Measurements from ENCODE around the gene ZP2. TPM values are rescaled to one million over a fixed set of nuclear protein-coding genes. Genes with fewer than 3 reads are reported as not detected.

The ZP2 gene
- total and polyA plus RNA-seq, 11 donors, result not detected

DNA sequence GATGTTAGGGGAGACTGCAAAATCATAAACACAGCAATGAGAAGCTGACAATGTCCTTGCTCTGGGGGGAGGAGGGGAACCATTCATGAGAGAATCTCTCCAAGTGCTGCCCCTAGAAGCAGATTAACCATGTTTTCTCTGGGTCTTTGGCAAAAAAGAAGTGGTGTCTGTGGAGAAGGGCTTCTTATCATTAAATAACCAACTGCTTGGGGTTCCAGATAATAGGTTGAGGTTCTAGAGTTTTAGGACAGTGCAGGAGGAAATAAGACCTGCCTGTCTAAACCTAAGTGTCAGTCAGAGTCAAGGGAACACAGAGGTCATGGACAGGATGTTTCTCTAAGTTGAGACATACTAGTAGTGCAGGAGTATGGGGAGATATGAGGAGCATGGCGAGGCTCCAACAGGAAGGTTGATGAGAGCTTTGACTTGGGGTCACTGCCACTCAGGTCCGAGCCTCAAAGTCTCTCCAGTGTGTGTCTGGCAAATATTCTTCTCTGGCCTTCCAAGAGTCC, 17.0 kb upstream of the ZP2 start:
- ATAC-seq (no peak), DNase-seq (no peak)
- peaks cover 0 to 18% (median 0%) of the 10 kb centered on the region in 9 donors for H3K27me3 ChIP-seq
- TF ChIP-seq, protein P1, sequence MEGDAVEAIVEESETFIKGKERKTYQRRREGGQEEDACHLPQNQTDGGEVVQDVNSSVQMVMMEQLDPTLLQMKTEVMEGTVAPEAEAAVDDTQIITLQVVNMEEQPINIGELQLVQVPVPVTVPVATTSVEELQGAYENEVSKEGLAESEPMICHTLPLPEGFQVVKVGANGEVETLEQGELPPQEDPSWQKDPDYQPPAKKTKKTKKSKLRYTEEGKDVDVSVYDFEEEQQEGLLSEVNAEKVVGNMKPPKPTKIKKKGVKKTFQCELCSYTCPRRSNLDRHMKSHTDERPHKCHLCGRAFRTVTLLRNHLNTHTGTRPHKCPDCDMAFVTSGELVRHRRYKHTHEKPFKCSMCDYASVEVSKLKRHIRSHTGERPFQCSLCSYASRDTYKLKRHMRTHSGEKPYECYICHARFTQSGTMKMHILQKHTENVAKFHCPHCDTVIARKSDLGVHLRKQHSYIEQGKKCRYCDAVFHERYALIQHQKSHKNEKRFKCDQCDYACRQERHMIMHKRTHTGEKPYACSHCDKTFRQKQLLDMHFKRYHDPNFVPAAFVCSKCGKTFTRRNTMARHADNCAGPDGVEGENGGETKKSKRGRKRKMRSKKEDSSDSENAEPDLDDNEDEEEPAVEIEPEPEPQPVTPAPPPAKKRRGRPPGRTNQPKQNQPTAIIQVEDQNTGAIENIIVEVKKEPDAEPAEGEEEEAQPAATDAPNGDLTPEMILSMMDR (IDR thresholded peaks at IDR 0.05), result no peak
- TF ChIP-seq POLR2A (IDR thresholded peaks at IDR 0.05), result no peak
- no peaks in the 10 kb centered on the region for H3K36me3 ChIP-seq
- 61 to 80% (median 67%) methylated on average over 1 to 2 of the region's 2 CpGs for WGBS, 4 donors
- H3K4me1 ChIP-seq, result no peaks in the 10 kb centered on the region
- intact Hi-C loops (cut with DNase I), result no loop called here
- H3K4me3 ChIP-seq, result no peak overlapping the region
- H3K9me3 ChIP-seq, result no peaks in the 10 kb centered on the region
- H3K27ac ChIP-seq, result no peak overlapping the region

DNA sequence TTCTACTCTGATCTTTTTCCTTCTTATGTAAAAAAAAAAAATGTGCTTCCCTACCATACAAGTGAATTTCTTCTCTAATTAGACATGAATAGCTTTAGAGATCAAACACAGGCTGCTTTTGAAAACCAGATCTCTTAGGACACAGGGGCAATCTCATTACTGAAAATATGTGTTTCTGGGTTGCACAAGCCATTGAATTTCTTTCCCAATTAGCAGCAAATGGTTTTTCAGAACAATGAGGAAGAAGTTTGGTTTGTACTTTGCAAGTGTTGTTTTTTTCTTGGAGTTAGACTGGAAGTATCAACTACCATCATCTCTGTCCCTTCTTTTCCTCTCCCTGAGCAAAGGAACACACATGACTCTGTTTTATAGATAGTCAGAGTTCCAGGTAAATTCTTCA, 16.5 kb upstream of the ZP2 start:
- intact Hi-C loops (cut with DNase I), result no loop called here
- Histone ChIP-seq H3K4me3 (no peak overlapping the region), H3K27ac (no peak overlapping the region), H3K27me3 (peaks cover 0 to 18% (median 0%) of the 10 kb centered on the region in 9 donors), H3K9me3 (no peaks in the 10 kb centered on the region), H3K4me1 (no peaks in the 10 kb centered on the region), H3K36me3 (no peaks in the 10 kb centered on the region)
- no peak for TF ChIP-seq POLR2A (IDR thresholded peaks at IDR 0.05)
- no peak for ATAC-seq
- DNase-seq, result no peak

DNA sequence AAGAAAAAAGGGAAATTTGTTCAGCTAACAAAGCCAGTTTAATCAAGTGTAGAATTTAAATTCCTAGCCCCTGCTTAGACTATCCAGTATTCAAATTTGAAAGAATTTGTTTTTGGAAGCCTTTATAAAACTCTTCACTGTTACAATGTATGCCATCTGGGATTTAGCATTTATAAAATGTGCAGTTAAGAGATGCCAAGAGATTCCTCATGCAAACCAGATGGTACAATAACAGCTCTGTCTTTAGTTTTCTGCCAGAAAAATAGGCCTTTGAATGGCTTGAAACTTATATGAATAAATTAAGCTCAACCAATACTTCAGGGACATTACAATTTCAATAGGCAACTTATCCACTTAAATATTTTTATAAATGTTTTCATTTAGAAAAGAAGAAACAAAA, 15.4 kb upstream of the ZP2 start:
- peaks cover 0 to 14% (median 0%) of the 10 kb centered on the region in 9 donors for H3K27me3 ChIP-seq
- H3K36me3 ChIP-seq, result no peaks in the 10 kb centered on the region
- no peaks in the 10 kb centered on the region for H3K9me3 ChIP-seq
- TF ChIP-seq POLR2A (IDR thresholded peaks at IDR 0.05), result no peak
- TF ChIP-seq, protein P1 (IDR thresholded peaks at IDR 0.05), result no peak
- H3K4me3 ChIP-seq, result no peak overlapping the region
- no peak for DNase-seq
- H3K27ac ChIP-seq, result no peak overlapping the region
- H3K4me1 ChIP-seq, result no peaks in the 10 kb centered on the region
- intact Hi-C loops (cut with DNase I), result no loop called here
- ATAC-seq, result no peak

DNA sequence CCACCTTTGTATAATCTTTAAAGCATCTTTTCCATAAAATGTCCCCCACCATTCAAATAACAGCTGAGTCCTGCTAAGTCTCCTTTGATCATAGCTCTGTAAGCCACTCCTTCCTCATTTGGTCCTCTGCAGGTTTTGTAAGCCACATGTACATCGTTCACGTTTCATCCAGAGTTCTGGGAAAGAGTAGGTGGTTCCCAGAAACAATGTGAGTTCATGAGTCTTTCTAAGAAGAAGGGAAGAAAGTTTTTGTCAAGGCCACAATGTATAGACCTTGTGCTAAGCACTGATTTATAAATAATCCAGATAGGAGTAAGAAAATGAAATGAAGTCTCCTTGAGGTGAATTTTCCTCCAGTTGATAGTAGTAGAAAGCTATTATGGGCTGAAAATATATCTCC, 13.4 kb upstream of the ZP2 start:
- intact Hi-C loops (cut with DNase I), result no loop called here
- H3K27ac ChIP-seq, result no peak overlapping the region
- peaks cover 0 to 14% (median 0%) of the 10 kb centered on the region in 9 donors for H3K27me3 ChIP-seq
- H3K4me1 ChIP-seq, result no peaks in the 10 kb centered on the region
- no peak for TF ChIP-seq POLR2A (IDR thresholded peaks at IDR 0.05)
- TF ChIP-seq, protein P1 (IDR thresholded peaks at IDR 0.05), result no peak
- H3K36me3 ChIP-seq, result no peaks in the 10 kb centered on the region
- ATAC-seq (no peak), DNase-seq (no peak)
- no peaks in the 10 kb centered on the region for H3K9me3 ChIP-seq
- WGBS, 4 donors, result 71 to 88% (median 78%) methylated on average over 2 of the region's 2 CpGs
- no peak overlapping the region for H3K4me3 ChIP-seq

DNA sequence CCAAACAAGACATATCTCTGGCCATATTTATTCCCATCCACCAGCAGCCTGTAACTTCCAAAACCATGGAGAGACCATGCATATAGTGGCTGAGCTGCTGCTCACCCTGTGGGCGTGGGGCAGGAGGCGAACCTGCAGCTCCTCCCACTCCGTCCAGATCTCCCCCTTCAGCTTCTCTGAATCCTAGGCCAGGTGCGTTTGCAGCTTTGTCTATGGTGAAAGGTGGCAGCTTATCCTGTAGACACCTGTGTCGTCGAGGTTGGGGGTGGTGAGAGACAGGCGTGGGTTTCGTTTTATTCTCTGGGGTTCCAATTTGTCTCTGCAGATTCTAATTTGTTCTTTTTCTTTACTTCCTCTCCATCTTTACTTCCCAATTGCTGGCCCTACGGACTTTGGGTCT, 12.4 kb upstream of the ZP2 start:
- H3K4me3 ChIP-seq, result no peak overlapping the region

More for the DNA sequence above, 12.4 kb upstream of the ZP2 start:
- ATAC-seq, result no peak
- Histone ChIP-seq H3K9me3 (no peaks in the 10 kb centered on the region), H3K27me3 (peaks cover 0 to 18% (median 0%) of the 10 kb centered on the region in 9 donors), H3K4me1 (no peaks in the 10 kb centered on the region), H3K36me3 (no peaks in the 10 kb centered on the region), H3K27ac (no peak overlapping the region)
- no peak for DNase-seq
- intact Hi-C loops (cut with DNase I), result no loop called here
- no peak for TF ChIP-seq POLR2A (IDR thresholded peaks at IDR 0.05)
- TF ChIP-seq, protein P1 (IDR thresholded peaks at IDR 0.05), result no peak
- WGBS, 4 donors, result 74 to 77% (median 76%) methylated on average over 9 of the region's 9 CpGs
